Activated CD4-positive, alpha-beta T cell treated with anti-CD3 and anti-CD28 coated beads for 36 hours (primary cell): Measurements from ENCODE around the gene IQCK. TPM values are rescaled to one million over a fixed set of nuclear protein-coding genes. Genes with fewer than 3 reads are reported as not detected.

ENCODE experiments used
- ATAC-seq: fragments of 200-7000 bp; cut with Tn5 transposase; one replicate; pipeline ENCODE4 v1.10.0; 2021; ENCODE audit warnings: mild to moderate bottlenecking, moderate library complexity
- CTCF ChIA-PET: fragments of 350-600 bp; sonication (Branson Sonifier 250); formaldehyde crosslinking; loops from one replicate; lab custom pipeline; 2021; ENCODE audit warnings: antibody characterized with exemption; lab: Charles Lee
- POLR2A ChIA-PET: fragments of 350-600 bp; sonication (Branson Sonifier 250); formaldehyde crosslinking; loops from one replicate; lab custom pipeline; 2021; ENCODE audit warnings: antibody characterized with exemption, inconsistent platforms; lab: Charles Lee
- DNase-seq: peaks from one replicate; pipeline ENCODE4 v3.0.0-alpha.2; 2020
- H3K27ac Mint-ChIP-seq: one replicate; pipeline ENCODE4 v1.8.0; 2021; ENCODE audit warnings: mixed read lengths
- H3K27me3 Mint-ChIP-seq: one replicate; pipeline ENCODE4 v1.8.0; 2021; ENCODE audit warnings: mixed read lengths
- H3K36me3 Mint-ChIP-seq: one replicate; pipeline ENCODE4 v1.8.0; 2021; ENCODE audit warnings: low read depth, mixed read lengths
- H3K4me1 Mint-ChIP-seq: one replicate; pipeline ENCODE4 v1.8.0; 2021; ENCODE audit warnings: mixed read lengths
- H3K4me3 Mint-ChIP-seq: one replicate; pipeline ENCODE4 v1.8.0; 2021; ENCODE audit warnings: mild to moderate bottlenecking, moderate library complexity, mixed read lengths
- H3K9me3 Mint-ChIP-seq: one replicate; pipeline ENCODE4 v1.8.0; 2021; ENCODE audit warnings: low read depth, mixed read lengths
- intact Hi-C, 2 experiments: fragments of 100-400 bp; cut with DNase I in 1 of 2; cut with micrococcal nuclease in 1 of 2; formaldehyde crosslinking; loops; one replicate each; pipeline versions ENCODE4 v1.14.2 to v1.15.1; 2022 to 2024; cut with DNase I, micrococcal nuclease
- total RNA-seq, 2 experiments: library from RNA; stranded (reverse); gene quantifications; one replicate each; pipeline ENCODE4 v1.2.3, GENCODE V29; 2021

IQCK gene
- total RNA-seq, 2 experiments from 2014 or later = 2.7 to 3.5 TPM

GRCh38 chr16:19809121-19809635 is 91.1 kb downstream of the IQCK start:
- no peak for DNase-seq
- peaks cover 11% of the 10 kb centered on the region for H3K4me1 Mint-ChIP-seq
- intact Hi-C loops = no loop called here
- ChIA-PET CTCF (no interaction called here), POLR2A (no interaction called here)
- H3K9me3 Mint-ChIP-seq = peaks cover 15% of the 10 kb centered on the region
- no peak overlapping the region for H3K4me3 Mint-ChIP-seq
- peaks cover 4% of the 10 kb centered on the region for H3K36me3 Mint-ChIP-seq
- no peaks in the 10 kb centered on the region for H3K27me3 Mint-ChIP-seq
- no peak for ATAC-seq
- no peak overlapping the region for H3K27ac Mint-ChIP-seq

GRCh38 chr16:19809693-19810092 is 91.6 kb downstream of the IQCK start:
- Mint-ChIP-seq H3K9me3 (peaks cover 15% of the 10 kb centered on the region), H3K4me3 (no peak overlapping the region), H3K4me1 (peaks cover 7% of the 10 kb centered on the region), H3K27me3 (no peaks in the 10 kb centered on the region), H3K27ac (no peak overlapping the region), H3K36me3 (peaks cover 4% of the 10 kb centered on the region)
- ATAC-seq (no peak), DNase-seq (no peak)
- intact Hi-C loops = no loop called here
- POLR2A ChIA-PET = no interaction called here
- CTCF ChIA-PET = no interaction called here

DNA sequence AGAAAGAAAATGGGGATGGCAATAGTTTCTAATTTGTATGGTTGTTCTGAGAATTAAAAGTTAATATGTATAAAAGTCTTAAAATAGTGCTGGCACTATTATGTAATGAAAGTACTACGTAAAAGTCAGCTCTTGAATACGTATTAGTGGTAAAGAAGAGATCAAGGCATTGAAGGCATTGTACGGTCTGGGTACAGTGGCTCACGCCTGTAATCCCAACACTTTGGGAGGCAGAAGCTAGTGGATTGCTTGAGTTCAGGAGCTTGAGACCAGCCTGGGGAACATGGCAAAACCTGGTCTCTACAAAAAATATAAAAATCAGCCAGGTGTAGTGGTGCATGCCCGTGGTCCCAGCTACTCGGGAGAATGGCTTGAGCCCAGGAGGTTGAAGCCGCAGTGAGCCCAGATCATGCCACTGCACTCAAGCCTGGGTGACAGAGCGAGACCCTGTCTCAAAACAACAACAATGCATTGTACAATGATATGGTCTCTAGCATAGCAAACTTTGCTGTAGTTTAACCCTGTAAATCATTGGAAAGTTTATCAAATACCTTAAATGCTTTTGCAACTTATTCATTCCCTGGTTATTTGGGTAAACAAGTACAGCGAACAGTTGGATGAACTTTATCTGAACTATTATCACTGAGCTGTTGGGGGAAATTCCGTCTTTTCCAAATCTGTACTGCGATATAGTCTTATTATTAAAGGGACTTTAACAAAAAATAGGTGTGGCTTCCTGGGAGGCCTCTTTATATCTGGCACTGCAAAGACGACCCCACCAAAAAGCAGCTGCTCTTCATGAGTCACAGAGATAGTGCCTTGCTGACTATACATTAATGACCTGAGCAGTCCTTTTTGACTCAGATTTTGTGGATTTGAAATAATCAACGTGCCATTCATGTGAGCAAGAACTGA is 93.0 kb downstream of the IQCK start:
- ChIA-PET POLR2A (no interaction called here), CTCF (interaction anchor here (1.4 kb wide), 1 partner anchor 76 kb away, joined by 3 read pairs; no protein-coding TSS in a partner anchor)
- no peak for ATAC-seq
- no peak for DNase-seq
- Mint-ChIP-seq H3K36me3 (no peaks in the 10 kb centered on the region), H3K4me1 (no peaks in the 10 kb centered on the region), H3K4me3 (no peak overlapping the region), H3K9me3 (peaks cover 4% of the 10 kb centered on the region), H3K27ac (no peak overlapping the region), H3K27me3 (no peaks in the 10 kb centered on the region)
- intact Hi-C loops = no loop called here

DNA sequence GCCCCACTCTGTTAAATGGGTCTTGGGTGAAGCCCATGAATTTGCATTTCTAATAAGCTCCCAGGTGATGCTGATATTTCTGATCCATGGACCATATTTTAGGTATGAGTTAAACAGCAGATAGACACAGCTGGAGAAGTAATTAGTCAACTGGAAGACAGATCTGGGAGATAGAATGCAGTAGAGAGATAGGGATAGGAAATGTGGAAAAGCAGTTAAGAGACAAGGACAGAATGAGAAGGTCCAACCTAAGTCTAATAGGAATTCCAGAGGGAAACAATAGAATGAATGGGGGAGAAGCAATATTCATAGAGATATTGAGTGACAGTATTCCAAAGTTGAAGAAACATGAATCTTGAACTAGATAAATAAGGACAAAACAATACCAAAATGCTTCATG is 94.9 kb downstream of the IQCK start:
- ChIA-PET CTCF (interaction anchor here (0.7 to 1.1 kb wide), 2 partner anchors 11 to 257 kb away, joined by 3 to 4 read pairs; no protein-coding TSS in a partner anchor), POLR2A (no interaction called here)
- DNase-seq = no peak
- intact Hi-C loops = no loop called here
- Mint-ChIP-seq H3K27ac (no peak overlapping the region), H3K27me3 (no peaks in the 10 kb centered on the region), H3K4me1 (no peaks in the 10 kb centered on the region), H3K9me3 (peaks cover 4% of the 10 kb centered on the region), H3K4me3 (no peak overlapping the region), H3K36me3 (no peaks in the 10 kb centered on the region)
- no peak for ATAC-seq

- ChIA-PET CTCF (interaction anchor here (0.8 to 1.0 kb wide), 2 partner anchors 11 to 15 kb away, joined by 3 read pairs; no protein-coding TSS in a partner anchor), POLR2A (no interaction called here)
- Mint-ChIP-seq H3K4me3 (no peak overlapping the region), H3K9me3 (peaks cover 4% of the 10 kb centered on the region), H3K36me3 (no peaks in the 10 kb centered on the region), H3K4me1 (no peaks in the 10 kb centered on the region), H3K27me3 (no peaks in the 10 kb centered on the region), H3K27ac (no peak overlapping the region)
- ATAC-seq = no peak
- DNase-seq = no peak
- intact Hi-C loops = loop anchor here in 1 of 2 experiments (5.0 kb wide), 1 partner anchor 53 kb away; no protein-coding TSS in a partner anchor
Observed at GRCh38 chr16:19815418-19815817, 97.3 kb downstream of the IQCK start.

- POLR2A ChIA-PET = no interaction called here
- H3K27me3 Mint-ChIP-seq = no peaks in the 10 kb centered on the region
Observed at GRCh38 chr16:19817122-19817521, 99.1 kb downstream of the IQCK start.

DNA sequence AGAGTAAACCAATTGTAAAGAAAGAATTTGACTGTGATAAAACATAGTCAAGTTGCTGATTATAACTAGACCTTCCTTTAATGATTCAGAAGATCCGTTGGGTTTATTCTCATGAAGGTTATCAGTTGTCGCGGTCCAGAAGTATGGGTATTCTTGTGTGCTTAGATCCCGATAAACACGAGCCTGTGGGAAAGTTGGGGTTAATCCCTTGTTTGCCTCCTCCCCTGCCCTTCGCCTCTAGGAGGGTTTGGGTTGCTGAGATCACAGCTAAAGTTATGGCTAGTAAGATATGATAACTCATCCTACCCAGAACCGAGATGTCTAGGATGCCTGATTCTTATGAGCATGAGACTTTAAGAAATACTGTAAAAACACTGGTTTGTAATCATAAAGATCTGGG is 99.8 kb downstream of the IQCK start:
- ChIA-PET CTCF (no interaction called here), POLR2A (no interaction called here)
- H3K27ac Mint-ChIP-seq = no peak overlapping the region
- intact Hi-C loops = loop anchor here in 1 of 2 experiments (5.0 kb wide), 1 partner anchor 56 kb away; no protein-coding TSS in a partner anchor
- H3K4me1 Mint-ChIP-seq = no peaks in the 10 kb centered on the region
- H3K36me3 Mint-ChIP-seq = no peaks in the 10 kb centered on the region
- DNase-seq = no peak
- H3K9me3 Mint-ChIP-seq = peaks cover 4% of the 10 kb centered on the region
- H3K27me3 Mint-ChIP-seq = no peaks in the 10 kb centered on the region
- no peak for ATAC-seq
- no peak overlapping the region for H3K4me3 Mint-ChIP-seq

More at GRCh38 chr16:19817122-19817521, 99.1 kb downstream of the IQCK start:
- Mint-ChIP-seq H3K4me3 (no peak overlapping the region), H3K36me3 (no peaks in the 10 kb centered on the region), H3K27ac (no peak overlapping the region), H3K9me3 (peaks cover 4% of the 10 kb centered on the region), H3K4me1 (no peaks in the 10 kb centered on the region)
- DNase-seq = no peak
- CTCF ChIA-PET = interaction anchor here (1.2 kb wide), 1 partner anchor 234 kb away, joined by 3 read pairs; no protein-coding TSS in a partner anchor
- no peak for ATAC-seq
- intact Hi-C loops = loop anchor here in 1 of 2 experiments (5.0 kb wide), 1 partner anchor 55 kb away; no protein-coding TSS in a partner anchor

DNA sequence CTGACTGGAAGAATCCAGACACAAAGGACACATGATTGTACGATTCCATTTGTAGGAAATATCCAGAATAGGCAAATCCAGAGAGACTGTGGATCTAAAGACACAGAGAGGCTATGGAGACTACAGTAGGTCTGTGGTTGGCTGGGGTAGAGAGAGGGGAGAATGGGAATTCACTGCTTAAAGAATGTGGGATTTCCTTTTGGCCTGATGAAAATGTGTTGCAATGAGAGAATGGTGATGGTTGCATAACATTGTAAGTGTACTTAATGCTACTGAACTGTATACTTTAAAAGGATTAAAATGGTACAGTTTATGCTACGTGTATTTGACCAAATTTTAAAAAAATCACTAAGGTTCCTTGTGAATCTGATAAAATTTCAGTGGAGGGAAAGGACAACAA is 104.5 kb downstream of the IQCK start:
- H3K4me3 Mint-ChIP-seq = no peak overlapping the region
- CTCF ChIA-PET = no interaction called here
- no peak for ATAC-seq
- no peaks in the 10 kb centered on the region for H3K9me3 Mint-ChIP-seq
- POLR2A ChIA-PET = no interaction called here
- no peaks in the 10 kb centered on the region for H3K36me3 Mint-ChIP-seq
- intact Hi-C loops = no loop called here
- DNase-seq = no peak
- H3K4me1 Mint-ChIP-seq = no peaks in the 10 kb centered on the region
- H3K27ac Mint-ChIP-seq = no peak overlapping the region
- no peaks in the 10 kb centered on the region for H3K27me3 Mint-ChIP-seq

- Mint-ChIP-seq H3K27me3 (no peaks in the 10 kb centered on the region), H3K36me3 (no peaks in the 10 kb centered on the region), H3K4me1 (no peaks in the 10 kb centered on the region), H3K4me3 (no peak overlapping the region), H3K9me3 (no peaks in the 10 kb centered on the region), H3K27ac (no peak overlapping the region)
- DNase-seq (no peak), ATAC-seq (no peak)
- intact Hi-C loops = no loop called here
- ChIA-PET CTCF (no interaction called here), POLR2A (no interaction called here)
Observed at GRCh38 chr16:19823322-19823721, 105.3 kb downstream of the IQCK start.

GRCh38 chr16:19824216-19824615 is 106.1 kb downstream of the IQCK start:
- ChIA-PET POLR2A (no interaction called here), CTCF (interaction anchor here (0.8 kb wide), 1 partner anchor 12 kb away, joined by 4 read pairs; no protein-coding TSS in a partner anchor)

GRCh38 chr16:19829844-19830692 is 112.0 kb downstream of the IQCK start:
- Mint-ChIP-seq H3K4me1 (no peaks in the 10 kb centered on the region), H3K9me3 (no peaks in the 10 kb centered on the region), H3K27me3 (no peaks in the 10 kb centered on the region), H3K4me3 (no peak overlapping the region), H3K36me3 (no peaks in the 10 kb centered on the region), H3K27ac (no peak overlapping the region)
- no peak for DNase-seq
- no peak for ATAC-seq
- ChIA-PET CTCF (interaction anchor here (0.6 kb wide), 1 partner anchor 14 kb away, joined by 3 read pairs; no protein-coding TSS in a partner anchor), POLR2A (no interaction called here)
- intact Hi-C loops = no loop called here

More at GRCh38 chr16:19824216-19824615, 106.1 kb downstream of the IQCK start:
- no peak for ATAC-seq
- no peak for DNase-seq
- intact Hi-C loops = no loop called here
- Mint-ChIP-seq H3K9me3 (no peaks in the 10 kb centered on the region), H3K27me3 (no peaks in the 10 kb centered on the region), H3K27ac (no peak overlapping the region), H3K4me1 (no peaks in the 10 kb centered on the region), H3K4me3 (no peak overlapping the region), H3K36me3 (no peaks in the 10 kb centered on the region)
